Retina (tissue), 1 donor: Measurements from ENCODE around the gene RPS4Y1.
"Not testable (repeated sequence)": the region's sequence is repeated elsewhere in the genome, so short reads cannot be mapped to it uniquely, and the experiment has no call there.

Experiments
- DNase-seq: peaks from one replicate; pipeline ENCODE4 v3.0.0-alpha.2; 2016

The RPS4Y1 gene

DNA sequence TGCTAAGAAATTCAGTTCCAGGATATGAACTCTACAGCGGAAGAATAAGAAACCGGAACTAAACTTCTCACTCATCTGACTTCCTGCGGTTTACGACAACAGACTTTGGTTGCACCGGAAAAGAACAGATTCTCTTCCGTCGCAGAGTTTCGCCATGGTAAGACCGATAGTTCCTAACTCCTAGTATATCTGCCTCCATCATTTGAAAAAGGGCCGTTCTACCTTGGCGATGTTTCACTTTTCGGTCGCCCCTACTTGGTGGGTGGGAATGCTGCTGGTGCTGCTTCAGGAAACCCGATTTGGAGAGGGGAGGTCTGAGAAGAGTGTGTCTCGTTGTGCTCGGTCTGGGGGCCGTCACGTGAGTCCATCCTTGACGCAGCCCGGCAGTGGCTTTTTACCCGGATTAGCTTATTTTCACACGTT is at the start of gene RPS4Y1:
TSS of gene RPS4Y1 (plus strand) at position 132 of the 423 bp plus-strand sequence. CDS start at position 155, 23 bp downstream.
- DNase-seq = no peak

DNA sequence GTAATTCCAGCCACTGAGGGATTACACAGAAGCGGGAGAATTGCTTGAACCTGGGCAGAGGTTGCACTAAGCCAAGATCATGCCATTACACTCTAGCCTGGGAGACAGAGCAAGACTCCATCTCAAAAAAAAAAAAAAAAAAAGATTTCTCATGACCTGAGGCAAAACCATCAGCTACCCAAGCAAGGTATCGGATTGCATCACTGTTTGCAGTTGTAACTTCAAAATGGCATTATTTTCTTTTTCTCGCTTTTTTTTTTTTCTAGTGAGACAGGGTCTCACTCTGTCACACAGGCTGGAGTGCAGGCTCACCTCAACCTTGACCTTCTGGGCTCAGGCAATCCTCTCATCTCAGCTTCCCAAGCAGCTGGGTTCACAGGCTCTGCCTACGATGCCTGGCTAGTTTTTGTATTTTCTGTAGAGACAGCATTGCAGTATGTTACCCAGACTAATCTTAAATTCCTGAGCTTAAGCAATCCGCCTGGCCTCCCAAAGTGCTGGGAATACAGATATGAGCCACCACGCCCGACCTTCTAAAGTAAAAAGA is 44.4 kb upstream of the RPS4Y1 start:
- no peak for DNase-seq

DNA sequence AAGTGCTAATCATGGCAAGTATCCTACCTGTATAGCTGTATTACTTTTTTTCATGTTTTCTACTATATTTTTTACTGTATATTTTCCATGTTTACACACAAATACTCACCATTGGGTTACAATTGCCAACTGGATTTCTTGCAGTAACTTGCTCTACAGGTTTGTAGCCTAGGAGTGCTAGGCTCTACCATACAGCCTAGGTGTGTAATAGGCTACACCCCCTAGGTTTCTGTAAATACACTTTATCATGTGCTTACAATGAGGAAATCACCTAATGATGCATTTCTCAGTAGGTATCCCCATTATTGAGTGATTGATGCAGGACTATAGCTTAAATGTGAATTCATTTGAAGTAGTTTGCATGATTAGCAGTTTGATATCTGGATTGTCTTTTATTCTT is 43.4 kb upstream of the RPS4Y1 start:
- DNase-seq = no peak

DNA sequence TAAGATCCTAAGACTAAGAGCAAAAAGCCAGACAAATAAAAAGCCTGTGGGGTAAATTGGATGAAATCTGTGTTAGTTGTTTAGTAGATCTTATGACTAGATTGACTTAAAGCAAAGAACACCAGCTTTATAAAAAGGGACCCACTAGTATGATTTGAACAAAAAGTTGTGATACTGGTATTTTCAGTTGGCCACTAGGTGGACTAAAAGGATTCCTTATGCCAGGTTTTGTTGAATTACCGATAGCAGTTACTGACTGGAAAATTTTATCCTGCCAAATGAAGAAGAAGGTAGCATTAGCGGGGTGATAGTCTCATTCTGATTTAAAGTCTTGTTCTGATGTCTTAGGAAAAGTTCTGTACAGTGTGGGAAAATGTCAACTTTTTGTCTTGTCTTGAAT is 41.2 kb upstream of the RPS4Y1 start:
- DNase-seq = no peak

DNA sequence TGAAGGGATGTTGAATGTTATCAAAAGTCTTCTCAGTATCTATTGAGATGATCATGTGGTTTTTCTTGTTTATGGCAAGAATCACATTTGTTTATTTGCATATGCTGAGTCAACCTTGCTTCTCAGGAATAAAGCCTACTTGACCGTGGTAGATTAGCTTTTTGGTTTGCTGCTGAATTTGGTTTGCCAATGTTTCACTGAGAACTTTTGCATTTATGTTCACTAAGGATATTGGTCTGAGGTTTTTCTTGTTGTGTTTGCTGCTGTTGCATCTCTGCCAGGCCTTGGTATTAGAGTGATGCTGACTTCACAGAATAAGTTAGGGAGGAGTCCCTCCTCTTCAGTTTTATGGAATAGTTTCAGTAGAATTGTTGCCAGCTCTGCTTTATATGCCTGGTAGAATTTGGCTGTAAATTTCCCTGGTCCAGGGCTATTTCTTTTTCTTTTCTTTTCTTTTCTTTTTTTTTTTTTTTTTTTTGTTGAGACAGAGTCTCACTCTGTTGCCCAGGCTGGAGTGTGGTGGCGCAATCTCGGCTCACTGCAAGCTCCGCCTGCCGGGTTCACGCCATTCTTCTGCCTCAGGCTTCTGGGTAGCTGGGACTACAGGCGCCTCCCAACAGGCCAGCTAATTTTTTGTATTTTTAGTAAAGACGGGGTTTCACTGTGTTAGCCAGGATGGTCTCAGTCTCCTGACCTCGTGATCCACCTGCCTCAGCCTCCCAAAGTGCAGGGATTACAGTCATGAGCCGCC is 24.1 kb upstream of the RPS4Y1 start:
- not testable (repeated sequence) for DNase-seq

DNA sequence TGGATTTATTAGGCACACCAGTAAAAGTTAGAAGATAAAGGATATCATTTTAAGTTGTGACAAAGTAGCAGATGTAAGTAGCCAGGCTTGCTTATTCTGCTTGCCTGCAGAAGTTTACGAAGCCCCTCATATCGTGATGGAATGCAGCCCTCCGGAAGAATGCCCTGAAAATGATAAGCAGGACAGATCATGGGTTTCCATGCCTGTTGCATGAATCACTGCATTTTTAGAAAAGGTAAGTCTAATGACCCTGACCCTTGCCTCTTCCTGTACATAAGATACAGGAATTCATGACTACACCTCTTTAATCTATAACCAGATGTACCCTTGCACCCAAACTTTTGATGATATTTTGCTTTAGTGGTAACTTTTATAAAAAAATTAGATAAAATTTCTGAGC is 16.9 kb upstream of the RPS4Y1 start:
- DNase-seq = no peak

DNA sequence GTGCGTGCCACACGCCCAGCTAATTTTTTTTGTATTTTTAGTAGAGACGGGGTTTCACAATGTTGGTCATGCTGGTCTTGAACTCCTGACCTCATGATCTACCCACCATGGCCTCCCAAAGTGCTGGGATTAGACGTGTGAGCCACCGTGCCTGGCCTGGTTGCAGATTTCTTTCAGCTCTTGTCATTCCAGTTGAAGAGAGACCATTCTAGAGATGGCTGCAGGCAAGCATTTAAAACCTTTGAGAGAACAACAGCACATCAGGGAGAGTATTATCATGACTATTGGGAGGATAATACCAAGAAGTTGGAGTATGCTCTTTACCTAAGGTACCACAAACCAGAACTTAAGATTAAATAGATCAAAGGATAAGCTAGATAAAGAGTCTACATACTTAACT is 12.9 kb upstream of the RPS4Y1 start:
- DNase-seq = no peak

DNA sequence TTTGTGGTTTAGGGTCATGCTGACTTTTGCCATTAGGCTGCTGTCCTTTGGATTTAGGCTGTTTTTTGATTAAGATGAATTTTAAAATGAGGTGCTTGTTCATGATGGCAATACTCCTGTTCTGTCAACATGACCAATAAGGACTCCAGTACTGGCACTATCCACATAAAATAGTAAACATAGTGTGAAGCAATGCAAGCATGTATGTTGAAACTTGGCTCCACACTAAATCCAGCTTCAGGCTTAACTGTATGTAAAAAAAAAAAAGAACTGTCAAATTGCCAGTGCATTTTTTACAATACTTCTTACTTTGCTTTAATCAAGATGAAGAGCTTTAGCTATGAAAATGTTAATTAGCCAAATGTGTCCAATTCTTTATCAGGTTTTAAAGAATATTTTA is 6.2 kb upstream of the RPS4Y1 start:
- DNase-seq = no peak

DNA sequence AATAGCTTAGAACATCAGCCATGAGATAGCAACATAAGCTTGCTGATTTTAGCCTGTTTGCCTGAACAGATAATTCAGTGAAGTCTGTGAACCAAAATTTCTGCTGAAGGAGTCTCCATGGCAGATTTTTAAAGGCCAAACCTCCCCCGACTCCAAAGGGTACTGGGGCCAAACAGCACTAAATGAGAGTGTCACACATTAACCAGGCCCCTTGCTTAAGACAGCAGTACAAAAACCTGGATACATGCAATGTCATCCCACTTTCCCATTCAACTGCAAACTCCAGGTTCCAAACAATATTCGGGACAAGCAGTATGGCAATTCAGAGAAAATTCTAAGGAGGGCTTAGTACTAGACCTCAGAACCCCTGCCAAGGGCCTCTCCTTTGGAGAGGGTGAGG is 4.3 kb upstream of the RPS4Y1 start:
- DNase-seq = no peak

DNA sequence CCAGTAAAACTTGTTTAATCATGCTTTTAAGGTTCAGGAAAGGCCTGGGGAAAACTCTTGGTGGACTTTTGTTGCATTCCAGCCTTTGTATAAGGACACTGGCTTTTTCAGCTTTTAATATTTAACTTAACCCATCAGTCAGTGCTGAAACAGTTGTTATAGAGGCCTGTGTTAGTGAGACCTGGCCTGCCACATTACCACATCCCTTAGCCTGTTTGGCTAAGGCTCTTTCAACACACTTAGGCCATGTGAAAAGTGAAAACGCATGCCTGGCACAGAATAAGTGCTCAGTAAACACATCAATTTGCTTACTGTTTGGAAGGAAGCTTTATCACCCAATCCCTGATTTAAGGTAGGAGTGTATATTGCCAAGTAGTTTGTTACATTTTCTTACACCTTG is 3.5 kb upstream of the RPS4Y1 start:
- DNase-seq = no peak

DNA sequence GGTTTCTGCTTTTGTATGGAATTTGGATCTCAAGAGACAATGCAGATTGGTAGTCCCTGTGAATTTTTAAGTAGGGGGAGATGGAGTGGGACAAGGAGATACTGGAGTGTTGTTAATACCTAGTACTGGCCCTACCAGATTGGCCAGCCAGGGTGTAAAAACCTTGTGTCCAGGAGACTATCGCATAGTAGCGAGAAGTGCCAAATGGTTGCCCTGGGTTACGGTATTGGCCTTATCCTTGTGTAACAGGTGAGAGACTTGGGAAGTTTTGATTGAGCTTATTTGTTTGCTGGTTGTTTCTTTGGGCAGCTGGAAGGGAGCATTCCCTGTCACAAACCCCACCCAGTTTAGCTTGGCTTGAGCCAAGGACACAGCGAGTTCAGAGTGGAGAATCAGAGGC is 5.4 kb downstream of the RPS4Y1 start:
- no peak for DNase-seq

DNA sequence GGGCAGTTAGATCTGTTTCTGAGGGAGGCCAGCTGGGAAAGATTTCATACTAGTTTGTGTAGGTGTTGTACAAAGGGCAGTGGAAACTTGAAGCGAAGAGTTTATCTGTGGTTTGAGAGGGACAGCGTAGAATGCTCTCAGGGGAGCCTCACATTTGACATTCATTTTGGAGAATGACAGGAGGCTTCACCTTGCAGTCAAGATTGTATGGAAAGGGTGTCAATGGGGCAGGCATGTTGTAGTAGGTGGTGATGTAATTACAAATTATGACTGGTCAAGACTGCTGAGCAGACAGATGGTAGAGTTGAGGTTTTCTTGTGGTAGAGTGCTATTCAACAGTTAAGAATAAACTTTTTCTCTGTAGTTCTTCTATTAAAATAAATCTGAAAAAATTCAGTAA is 7.0 kb downstream of the RPS4Y1 start:
- no peak for DNase-seq

DNA sequence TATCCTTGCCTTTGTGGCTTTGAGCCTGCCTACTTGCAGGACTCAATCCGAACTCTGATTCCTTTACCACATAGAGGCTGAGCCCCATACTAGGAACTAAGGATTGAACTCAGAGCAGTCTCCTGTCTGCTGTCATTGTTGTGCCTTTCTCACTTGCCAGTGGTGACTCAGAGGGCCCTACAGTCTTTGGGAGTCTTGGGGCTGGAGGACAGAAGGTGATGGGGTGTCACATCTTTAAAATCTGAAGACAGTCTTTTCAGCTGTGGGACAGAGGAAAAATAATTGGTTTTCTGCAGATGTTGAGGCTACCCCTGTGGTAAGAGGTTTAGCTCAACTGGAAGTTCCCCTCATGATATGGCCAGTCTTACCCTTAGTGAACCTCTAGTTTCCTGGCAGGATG is 8.0 kb downstream of the RPS4Y1 start:
- DNase-seq = no peak

DNA sequence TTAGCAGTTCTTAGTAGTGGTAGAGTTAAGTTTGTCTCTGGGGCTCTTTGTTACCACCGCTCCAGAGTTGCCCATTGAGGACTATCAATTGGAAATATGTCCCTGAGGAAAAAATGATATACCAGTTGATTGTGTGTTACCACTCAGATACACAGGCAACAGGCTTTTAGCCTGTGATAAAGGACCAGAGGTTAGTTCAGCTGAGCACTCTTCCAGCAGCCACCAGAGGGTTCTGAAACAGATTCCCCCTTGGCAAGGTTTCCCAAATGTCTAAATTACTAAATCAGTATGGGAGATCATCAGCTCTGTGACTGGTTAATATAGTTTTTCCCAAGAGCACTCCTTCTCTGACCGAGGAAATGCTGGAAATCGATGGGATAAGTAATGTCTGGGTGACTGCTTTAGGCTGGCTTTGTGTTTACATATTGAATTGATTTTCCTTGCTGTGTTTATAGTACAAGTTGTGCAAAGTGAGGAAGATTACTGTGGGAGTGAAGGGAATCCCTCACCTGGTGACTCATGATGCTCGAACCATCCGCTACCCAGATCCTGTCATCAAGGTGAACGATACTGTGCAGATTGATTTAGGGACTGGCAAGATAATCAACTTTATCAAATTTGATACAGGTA is 12.9 kb downstream of the RPS4Y1 start:
- DNase-seq = no peak

DNA sequence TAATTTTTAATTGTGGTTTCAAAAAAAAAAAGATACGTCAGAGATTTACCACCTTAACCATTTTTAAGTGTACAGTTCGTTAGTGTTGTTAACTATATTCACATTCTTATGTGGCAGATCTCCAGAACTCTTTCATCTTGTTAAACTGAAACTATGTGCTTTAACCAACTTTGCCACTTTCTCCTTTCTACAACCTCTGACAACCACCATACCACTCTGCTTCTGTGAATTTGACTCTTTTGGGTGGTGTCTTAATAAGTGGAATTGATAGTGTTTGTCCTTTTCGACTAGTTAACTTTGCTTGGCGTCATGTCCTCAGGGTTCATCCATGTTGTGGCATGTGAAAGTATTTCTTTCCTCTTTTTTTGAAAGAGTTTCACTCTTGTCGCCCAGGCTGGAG is 15.7 kb downstream of the RPS4Y1 start:
- no peak for DNase-seq

DNA sequence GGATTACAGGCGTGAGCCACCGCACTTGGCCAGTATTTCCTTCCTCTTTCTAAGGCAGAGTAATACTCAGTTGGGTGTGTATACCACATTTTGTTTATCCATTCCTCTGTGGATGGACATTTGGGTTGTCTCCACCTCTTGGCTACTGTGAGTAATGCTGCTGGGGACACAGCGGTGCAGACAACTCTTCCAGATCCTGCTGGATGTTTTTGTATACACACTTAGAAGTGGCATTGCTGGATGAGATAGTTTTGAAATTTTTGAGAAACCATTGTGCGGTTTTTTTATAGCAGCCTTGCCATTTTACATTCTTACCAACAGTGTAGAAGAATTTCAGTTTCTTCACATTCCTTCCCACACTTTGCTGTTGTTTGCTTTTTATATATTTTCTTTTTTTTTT is 16.3 kb downstream of the RPS4Y1 start:
- DNase-seq = no peak

DNA sequence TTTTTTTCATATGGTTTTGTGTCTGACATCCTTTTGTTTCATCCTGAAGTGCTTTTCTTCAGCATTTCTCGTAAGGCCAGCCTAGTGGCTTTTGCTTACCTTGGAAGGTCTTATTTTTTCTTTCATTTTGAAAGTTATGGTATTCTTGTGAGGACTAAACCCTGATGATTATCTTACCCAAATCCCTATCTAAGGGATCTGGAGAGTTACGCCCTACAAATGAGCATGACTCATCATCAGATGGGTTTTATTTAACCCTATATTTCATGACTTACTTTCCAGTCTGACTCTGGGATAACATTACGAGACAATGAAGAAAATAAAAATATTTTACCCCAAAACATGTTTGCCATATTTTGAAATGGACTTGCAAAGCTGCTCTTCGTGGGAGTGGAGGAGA is 18.4 kb downstream of the RPS4Y1 start:
- no peak for DNase-seq

DNA sequence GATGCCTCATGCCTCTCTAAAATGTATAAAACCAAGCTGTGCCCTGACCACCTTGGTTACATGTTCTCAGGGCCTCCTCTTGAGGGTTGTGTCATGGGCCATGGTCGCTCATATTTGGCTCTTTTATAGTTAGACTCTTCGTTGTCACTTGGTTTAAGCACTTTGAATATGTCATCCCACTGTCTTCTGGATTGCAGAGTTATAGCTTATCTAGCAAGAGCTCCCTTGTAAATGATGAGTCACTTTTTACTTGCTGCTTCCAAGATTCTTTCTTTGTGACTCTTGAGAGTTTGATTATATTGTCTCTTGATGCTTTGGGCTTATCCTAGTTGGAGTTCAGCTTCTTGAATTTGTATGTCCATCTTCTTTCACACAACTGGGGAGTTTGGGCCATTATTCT is 19.1 kb downstream of the RPS4Y1 start:
- DNase-seq = no peak

DNA sequence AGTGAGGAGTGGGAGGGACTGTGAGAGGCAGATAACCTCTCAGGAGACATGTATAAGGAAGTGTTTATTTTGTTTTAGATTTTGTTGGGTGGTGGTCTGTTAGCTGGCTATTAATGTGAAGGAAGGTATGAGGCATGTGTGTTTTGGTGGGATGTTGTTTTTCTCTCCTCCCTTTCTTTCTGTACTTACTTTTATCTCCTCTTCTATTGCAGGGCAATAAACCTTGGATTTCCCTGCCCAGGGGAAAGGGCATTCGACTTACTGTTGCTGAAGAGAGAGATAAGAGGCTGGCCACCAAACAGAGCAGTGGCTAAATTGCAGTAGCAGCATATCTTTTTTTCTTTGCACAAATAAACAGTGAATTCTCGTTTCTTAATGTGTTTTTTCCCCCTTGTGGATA is 25.2 kb downstream of the RPS4Y1 start:
- no peak for DNase-seq

DNA sequence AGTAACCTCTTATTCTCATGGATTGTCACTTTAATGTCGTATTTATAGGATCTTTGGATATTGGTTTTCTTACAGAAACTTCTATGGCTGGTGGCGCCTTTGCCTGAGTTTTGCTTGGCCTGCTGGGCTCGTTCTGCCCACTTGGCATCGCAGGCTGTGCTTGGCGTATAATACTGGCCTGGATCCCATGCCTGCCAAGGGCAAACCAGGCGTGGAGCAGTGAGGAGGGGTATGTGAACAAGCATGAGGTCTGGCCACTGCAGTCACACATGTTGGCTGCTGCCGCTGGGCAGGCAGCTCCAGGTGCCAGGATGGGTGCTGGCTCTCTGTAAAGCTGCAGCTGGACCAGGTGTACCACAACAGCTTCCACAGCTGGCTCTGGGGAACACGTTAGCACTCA is 26.1 kb downstream of the RPS4Y1 start:
- DNase-seq = no peak

DNA sequence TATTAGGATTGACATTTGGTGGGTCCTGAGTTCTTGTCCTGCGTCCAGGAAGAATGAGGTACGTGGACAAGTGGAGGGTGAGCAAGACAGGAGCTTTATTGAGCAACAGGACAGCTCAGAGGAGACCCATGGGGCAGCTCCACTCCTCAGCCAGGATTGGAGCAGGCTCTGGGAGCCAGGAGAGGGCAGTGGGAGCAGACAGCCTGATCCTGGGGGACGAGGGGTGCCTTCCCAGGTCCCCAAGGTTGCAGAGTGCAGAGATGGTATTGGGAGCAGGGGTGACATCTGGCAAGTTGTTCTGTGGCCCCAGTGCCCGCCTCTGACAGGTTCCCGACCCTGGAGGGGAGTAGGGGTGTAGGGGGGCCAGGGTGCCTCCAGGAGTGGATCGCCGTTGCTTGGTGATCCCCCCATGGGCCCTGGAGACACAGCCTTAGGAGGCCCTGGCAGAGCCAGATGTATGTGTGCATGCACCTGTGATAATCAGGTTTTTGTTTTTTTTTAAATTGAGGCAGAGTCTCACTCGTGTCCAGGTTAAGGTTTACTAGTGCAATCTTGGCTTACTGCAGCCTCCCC is 26.7 kb downstream of the RPS4Y1 start:
- no peak for DNase-seq

DNA sequence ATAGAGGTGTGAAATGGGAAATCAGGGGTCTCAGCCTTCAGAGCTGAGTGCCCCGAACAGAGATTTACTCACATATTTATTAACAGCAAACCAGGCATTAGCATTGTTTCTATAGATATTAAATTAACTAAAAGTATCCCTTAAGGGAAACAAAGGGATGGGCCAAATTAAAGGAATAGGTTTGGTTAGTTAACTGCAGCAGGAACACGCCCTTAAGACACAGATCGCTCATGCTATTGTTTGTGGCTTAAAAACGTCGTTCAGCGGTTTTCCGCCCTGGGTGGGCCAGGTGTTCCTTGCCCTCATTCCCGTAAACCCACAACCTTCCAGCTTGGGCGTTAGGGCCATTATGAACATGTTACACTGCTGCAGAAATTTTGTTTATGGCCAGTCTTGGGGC is 30.8 kb downstream of the RPS4Y1 start:
- not testable (repeated sequence) for DNase-seq

DNA sequence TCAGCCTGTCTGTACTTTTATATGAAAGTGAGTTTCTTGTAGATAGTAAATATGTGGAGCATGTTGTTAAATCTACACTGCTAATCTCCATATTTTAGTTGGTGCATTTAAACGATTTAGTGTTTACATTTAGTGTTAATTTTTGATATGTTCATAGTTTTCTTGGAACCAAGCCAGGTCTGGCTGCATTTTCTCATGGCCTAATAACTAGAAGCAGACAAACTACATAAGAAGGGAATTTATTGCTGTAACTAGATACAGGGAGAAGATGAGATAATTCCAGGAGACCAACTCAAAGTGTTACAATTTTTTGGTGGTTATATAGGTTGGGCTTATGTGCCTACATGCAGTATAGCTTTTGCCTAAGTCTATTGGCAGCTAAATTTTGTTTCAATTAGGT is 32.8 kb downstream of the RPS4Y1 start:
- no peak for DNase-seq

DNA sequence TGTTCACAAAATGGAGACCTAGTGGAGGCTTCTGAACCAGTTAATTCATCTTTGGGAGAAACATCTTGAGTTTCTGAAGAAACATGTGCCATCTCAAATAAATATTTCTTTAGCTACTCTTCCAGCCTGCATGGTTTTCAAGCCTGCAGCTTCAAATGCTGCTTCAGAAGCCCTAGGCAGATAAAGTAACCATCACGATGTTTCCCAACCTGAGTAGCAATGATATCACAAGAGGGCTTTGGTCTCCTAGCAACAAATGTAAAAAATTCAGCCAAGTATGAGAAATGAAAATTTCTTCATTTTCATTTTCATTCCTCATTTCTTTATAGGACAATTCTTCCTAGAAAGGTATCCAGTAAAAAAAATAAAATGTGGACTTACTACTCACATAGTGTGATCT is 42.2 kb downstream of the RPS4Y1 start:
- DNase-seq = no peak
